GM21619 (cell line): ENCODE measurements around the gene PAM16.

Experiments used
- ATAC-seq: cut with Tn5 transposase; IDR thresholded peaks from one replicate; pipeline ENCODE4 v1.9.1; 2021; ENCODE audit not compliant: unreplicated experiment

PAM16 gene

DNA sequence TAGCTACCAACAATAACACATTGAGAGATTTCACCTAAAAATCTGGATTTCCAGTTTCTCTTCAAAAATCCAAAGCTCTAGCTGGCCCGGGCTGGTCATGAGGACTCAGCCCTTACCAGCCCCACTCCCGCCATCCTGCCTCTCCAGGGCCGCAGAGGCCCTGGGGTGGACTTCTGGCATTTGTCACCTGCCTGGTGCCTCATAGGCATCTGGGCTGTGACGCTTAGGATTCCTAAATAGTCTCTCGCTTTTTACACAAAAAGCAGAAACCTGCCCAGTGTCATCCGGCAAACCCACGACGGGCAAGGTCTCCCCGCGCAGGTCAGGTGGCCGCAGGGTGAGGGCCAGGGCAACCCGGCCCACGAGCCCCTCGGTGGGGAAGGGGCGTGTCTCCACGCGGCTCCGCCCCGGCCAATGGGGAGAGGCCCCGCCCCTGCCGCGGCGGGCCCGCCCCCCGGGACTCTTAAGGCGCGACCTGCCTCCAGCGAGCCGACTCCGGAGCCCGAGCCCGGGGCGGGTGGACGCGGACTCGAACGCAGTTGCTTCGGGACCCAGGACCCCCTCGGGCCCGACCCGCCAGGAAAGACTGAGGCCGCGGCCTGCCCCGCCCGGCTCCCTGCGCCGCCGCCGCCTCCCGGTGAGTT, 20.4 kb upstream of the PAM16 start, which contains the start of gene VASN:
Gene VASN (plus strand): TSS at position 492 of the 644 bp plus-strand sequence. CDS start 9,030 bp downstream, outside the sequence.
- ATAC-seq: no peak

DNA sequence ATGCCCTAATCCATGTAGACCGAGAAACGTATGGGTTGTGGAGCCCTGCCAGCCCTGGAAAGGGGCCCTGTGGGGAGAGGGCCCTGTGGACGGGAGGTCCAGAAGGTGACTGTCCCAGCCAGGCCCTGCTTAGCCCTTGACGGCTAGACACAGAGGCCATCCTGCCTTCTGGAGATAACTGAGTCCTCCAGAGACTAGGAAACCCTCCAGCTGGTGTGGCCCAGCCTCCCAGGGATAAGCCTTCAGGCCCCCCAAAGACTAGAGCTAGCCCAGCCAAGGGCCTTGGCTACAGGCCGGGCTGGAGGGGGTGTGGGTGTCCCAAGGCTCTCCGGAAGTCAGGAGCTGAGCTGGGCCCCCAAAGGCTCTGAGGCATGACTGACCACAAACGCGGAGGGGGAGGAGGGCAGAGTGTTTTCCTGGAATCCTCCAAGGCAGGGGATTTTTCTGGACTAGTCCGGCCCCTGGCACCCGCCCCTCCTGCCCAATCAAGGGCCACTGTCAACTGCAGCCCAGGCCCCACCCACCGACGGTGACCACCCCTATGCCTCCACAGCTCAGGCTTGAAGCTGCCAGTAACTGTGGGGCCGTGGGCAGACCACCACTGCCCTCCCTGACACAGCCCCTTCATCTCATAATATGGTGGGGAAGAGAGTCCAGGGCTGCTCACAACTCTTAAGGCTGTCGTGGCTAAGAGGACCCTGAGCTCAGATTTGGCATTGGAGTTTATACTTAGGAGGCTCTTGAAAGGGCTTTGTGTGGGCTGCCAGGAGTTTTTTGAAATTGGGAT, 19.6 kb upstream of the PAM16 start:
- ATAC-seq: no peak

- ATAC-seq: no peak
Measured at GRCh38 chr16:4370151-4370550, 19.0 kb upstream of the PAM16 start.

GRCh38 chr16:4369007-4369733, 18.0 kb upstream of the PAM16 start:
- no peak for ATAC-seq

GRCh38 chr16:4367393-4367856, 16.3 kb upstream of the PAM16 start:
- ATAC-seq: no peak

GRCh38 chr16:4366016-4366415, 14.9 kb upstream of the PAM16 start:
- ATAC-seq: no peak

GRCh38 chr16:4365615-4366014, 14.5 kb upstream of the PAM16 start:
- ATAC-seq: no peak

GRCh38 chr16:4365014-4365406, 13.9 kb upstream of the PAM16 start:
- peak; percentile 76 for ATAC-seq

- ATAC-seq: no peak
Measured at GRCh38 chr16:4364196-4365013, 13.3 kb upstream of the PAM16 start.

DNA sequence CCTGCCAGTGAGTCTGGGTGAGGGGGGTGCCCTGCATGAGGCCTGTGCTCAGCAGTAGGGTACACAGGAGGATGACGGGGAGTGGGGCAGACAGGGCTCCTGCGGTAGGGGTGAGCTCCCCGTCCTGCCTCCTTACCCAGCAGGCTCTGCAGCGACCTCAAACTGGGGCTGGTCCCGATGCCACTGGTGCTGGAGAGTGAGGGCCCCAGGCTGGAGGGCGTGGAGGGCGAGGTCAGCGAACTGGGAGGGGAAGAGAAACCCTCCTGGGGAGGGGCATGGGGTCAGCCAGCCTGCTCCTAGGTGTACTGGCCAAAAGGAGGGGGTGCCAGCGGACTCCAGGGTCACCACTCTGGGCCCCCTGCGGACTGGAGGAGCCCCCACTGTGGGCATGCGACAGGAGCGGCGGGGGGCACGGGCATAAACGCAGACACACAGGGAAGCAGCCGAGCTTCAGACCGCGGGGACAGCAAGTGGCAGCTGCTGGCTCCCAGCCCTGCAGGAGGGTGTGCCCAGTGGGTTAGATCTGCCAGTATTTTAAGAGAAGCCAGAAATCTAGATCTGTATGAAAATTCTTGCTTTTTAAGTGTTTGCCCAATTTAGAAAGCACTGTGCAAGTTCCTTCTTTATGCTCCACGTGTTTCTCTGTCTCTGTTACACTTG, 11.5 kb upstream of the PAM16 start:
- no peak for ATAC-seq

DNA sequence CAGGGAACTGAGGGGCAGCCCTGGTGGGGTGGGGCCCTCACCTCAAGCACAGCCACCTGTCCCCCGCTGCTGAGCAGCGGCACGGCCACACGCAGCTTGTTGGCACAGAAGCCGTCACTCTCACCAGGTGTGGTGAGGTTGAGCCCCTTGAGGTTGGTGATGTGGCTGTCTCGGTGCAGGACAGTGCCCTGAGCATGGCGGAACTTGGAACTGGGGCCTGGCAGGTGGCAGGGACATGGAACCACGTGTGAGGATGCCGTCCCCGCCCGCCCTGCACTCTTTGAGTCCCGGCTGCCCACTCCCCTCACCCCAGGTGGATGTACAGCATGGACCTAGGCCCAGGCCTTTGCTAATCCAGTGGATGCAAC, 10.8 kb upstream of the PAM16 start:
- no peak for ATAC-seq

GRCh38 chr16:4361033-4361943, 10.2 kb upstream of the PAM16 start:
- ATAC-seq: no peak

GRCh38 chr16:4360538-4361021, 9.5 kb upstream of the PAM16 start:
- ATAC-seq: no peak

DNA sequence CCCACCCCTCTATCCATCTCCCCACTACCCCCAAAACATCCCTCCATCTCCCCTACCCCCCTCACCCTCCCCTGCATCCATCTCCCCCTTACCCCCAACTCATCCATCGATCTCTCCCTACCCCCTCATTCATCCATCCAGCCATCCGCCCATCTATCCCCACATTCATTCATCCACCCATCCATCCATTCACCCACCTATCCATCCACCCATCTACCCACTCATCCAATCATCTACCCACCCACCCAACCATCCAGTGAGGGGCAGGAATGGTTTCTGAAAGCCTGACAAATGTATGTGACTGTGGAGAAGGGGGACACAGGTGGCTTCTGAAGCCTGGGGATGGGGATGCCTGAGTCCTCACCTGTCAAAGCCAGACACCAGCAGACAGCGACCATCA, 8.8 kb upstream of the PAM16 start:
- ATAC-seq: no peak

- no peak for ATAC-seq
Measured at GRCh38 chr16:4358831-4359561, 7.9 kb upstream of the PAM16 start.

GRCh38 chr16:4358236-4358635, 7.1 kb upstream of the PAM16 start:
- no peak for ATAC-seq

DNA sequence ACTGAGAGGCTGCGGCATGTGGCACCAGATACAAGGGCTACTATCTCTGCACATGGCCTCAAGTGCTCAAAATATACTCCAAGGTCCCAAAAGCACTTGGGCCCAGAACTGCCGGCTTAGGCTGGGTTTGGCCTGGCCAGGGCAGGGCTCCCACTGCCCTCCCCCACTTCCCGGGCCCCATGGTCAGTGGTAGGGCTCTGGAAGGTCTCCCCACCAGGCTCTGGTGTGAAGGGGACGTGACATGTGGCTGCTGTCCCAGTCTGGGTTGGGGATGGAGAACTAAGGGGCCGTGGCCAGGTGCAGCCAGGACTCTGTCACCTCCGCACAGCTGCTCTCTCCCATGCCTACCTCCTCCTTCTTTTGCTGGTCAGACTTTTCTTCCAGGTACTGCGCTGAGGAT, 5.7 kb upstream of the PAM16 start:
- no peak for ATAC-seq
